Ovary (tissue), 3 donors: ENCODE measurements around the gene AGO3.

Source experiments
- EP300 ChIP-seq: sonication (generic); formaldehyde crosslinking; IDR thresholded peaks from one replicate; pipeline ENCODE4 v1.6.1; 2017; ENCODE audit warnings: antibody characterized with exemption
- POLR2A ChIP-seq: fragments of 450-650 bp; IDR thresholded peaks from one replicate; pipeline ENCODE4 v1.6.1; 2017; ENCODE audit warnings: antibody characterized with exemption, mild to moderate bottlenecking, moderate library complexity
- TF ChIP-seq, protein P1 (sequence below), 3 donors: fragments of 450-650 bp in 2 of 3; fragments of 200-600 bp in 1 of 3; IDR thresholded peaks; one replicate each; pipeline versions ENCODE4 v1.5.1 to v1.8.0; 2016 to 2022; ENCODE audit warnings: antibody characterized with exemption in 3 of 3, mild to moderate bottlenecking in 1 of 3
- donor health status: DM: no; HTN: no; CAD: no.

GRCh38 chr1:36080801-36081200, 149.9 kb downstream of the AGO3 start:
- TF ChIP-seq, protein P1, sequence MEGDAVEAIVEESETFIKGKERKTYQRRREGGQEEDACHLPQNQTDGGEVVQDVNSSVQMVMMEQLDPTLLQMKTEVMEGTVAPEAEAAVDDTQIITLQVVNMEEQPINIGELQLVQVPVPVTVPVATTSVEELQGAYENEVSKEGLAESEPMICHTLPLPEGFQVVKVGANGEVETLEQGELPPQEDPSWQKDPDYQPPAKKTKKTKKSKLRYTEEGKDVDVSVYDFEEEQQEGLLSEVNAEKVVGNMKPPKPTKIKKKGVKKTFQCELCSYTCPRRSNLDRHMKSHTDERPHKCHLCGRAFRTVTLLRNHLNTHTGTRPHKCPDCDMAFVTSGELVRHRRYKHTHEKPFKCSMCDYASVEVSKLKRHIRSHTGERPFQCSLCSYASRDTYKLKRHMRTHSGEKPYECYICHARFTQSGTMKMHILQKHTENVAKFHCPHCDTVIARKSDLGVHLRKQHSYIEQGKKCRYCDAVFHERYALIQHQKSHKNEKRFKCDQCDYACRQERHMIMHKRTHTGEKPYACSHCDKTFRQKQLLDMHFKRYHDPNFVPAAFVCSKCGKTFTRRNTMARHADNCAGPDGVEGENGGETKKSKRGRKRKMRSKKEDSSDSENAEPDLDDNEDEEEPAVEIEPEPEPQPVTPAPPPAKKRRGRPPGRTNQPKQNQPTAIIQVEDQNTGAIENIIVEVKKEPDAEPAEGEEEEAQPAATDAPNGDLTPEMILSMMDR (IDR thresholded peaks at IDR 0.05) = no peak
- TF ChIP-seq EP300 = no peak
- TF ChIP-seq POLR2A = no peak
